K562 (cell line): ENCODE results near the gene FAM83E. TPM values are rescaled to one million over a fixed set of nuclear protein-coding genes. Genes with fewer than 3 reads are reported as not detected.

ENCODE experiments used
- ATAC-seq: fragments of 200-7000 bp; cut with Tn5 transposase; 3 replicates; pipeline ENCODE4 v1.9.1; 2020; ENCODE audit warnings: moderate library complexity
- BruUV-seq: library from RNA; stranded (reverse); fragments of 400-500 nt; replicated peaks from 2 replicates; lab custom pipeline; 2021; lab: Mats Ljungman, UMichigan
- CTCF ChIA-PET: fragments of 300-600 bp; formaldehyde crosslinking; extraction: SDS; loops from one replicate; lab custom pipeline; 2021; ENCODE audit warnings: low intra/inter-chr PET ratio; lab: Yijun Ruan, JAX
- POLR2A ChIA-PET: fragments of 300-600, 350-650 bp; sonication (Branson Sonifier 250); formaldehyde crosslinking; extraction: SDS; loops from one replicate; lab custom pipeline; 2021; ENCODE audit warnings: antibody characterized with exemption, inconsistent platforms; lab: Yijun Ruan, JAX
- DNase-seq, 4 experiments: peaks; one replicate each; pipeline versions ENCODE4 v3.0.0 to v3.0.0-alpha.2; 2011 to 2018; ENCODE audit warnings: low spot score in 3 of 4, mixed read lengths in 3 of 4; ENCODE audit errors: extremely low read depth in 1 of 4
- FAIRE-seq: peaks from 2 replicates; lab custom pipeline; 2011; peaks lifted over from hg19 to GRCh38; lab: Jason Lieb, UNC
- H2AFZ ChIP-seq: 2 replicates; pipeline ENCODE4 v1.6.0; 2011; ENCODE audit warnings: low read depth, low read length, control low read depth, inconsistent platforms
- H3K27ac ChIP-seq: fragments of 200-600 bp; 3 replicates; pipeline ENCODE4 v1.8.0; 2011; ENCODE audit warnings: low read depth, mild to moderate bottlenecking, control low read depth, inconsistent platforms, low read length, moderate library complexity, mixed read lengths; ENCODE audit errors: extremely low read depth
- H3K27me3 ChIP-seq, 2 experiments: fragments of 300-600 bp in 1 of 2; 2 replicates in 1 of 2; 3 replicates in 1 of 2; pipeline versions ENCODE4 v1.6.0 to v1.8.0; 2011; ENCODE audit warnings: inconsistent platforms in 2 of 2, low read length in 2 of 2, mild to moderate bottlenecking in 1 of 2, mixed read lengths in 1 of 2, moderate library complexity in 1 of 2; ENCODE audit not compliant: control insufficient read depth in 2 of 2, insufficient read depth in 2 of 2
- H3K36me3 ChIP-seq: fragments of 300-600 bp; 3 replicates; pipeline ENCODE4 v1.8.0; 2011; ENCODE audit warnings: mild to moderate bottlenecking, low read length, inconsistent platforms; ENCODE audit not compliant: control insufficient read depth, insufficient read depth
- H3K4me1 ChIP-seq, 2 experiments: fragments of 200-600 bp in 1 of 2; replicated peaks in 1 of 2; 2 replicates in 1 of 2; 3 replicates in 1 of 2; pipeline versions ENCODE4 v1.5.1 to v1.8.0; 2011; ENCODE audit warnings: inconsistent platforms in 2 of 2, low read length in 2 of 2, mild to moderate bottlenecking in 1 of 2, mixed read lengths in 1 of 2, moderate library complexity in 1 of 2; ENCODE audit not compliant: control insufficient read depth in 2 of 2, insufficient read depth in 2 of 2
- H3K4me2 ChIP-seq: 2 replicates; pipeline ENCODE4 v1.6.1; 2011; ENCODE audit warnings: low read length, control low read depth, inconsistent platforms, mixed read lengths; ENCODE audit not compliant: insufficient read depth
- H3K4me3 ChIP-seq: fragments of 200-600 bp; sonication (generic), shearing (Covaris generic); 2 replicates; pipeline ENCODE4 v1.5.1; 2016; ENCODE audit warnings: control low read depth, inconsistent platforms
- H3K79me2 ChIP-seq: fragments of 200-600 bp; 3 replicates; pipeline ENCODE4 v1.8.0; 2011; ENCODE audit warnings: low read length, inconsistent platforms; ENCODE audit not compliant: control insufficient read depth, insufficient read depth
- H3K9ac ChIP-seq, 2 experiments: 2 replicates each; pipeline versions ENCODE4 v1.6.0 to v1.6.1; 2011; ENCODE audit warnings: low read depth in 2 of 2, low read length in 2 of 2, control low read depth in 1 of 2, inconsistent platforms in 1 of 2, mild to moderate bottlenecking in 1 of 2, mixed read lengths in 1 of 2; ENCODE audit not compliant: insufficient read depth in 1 of 2
- H3K9me1 ChIP-seq: one replicate; pipeline ENCODE4 v1.6.0; 2011; ENCODE audit warnings: inconsistent platforms, mild to moderate bottlenecking, low read length, moderate library complexity; ENCODE audit not compliant: control insufficient read depth, insufficient read depth
- H3K9me3 ChIP-seq: replicated peaks from 2 replicates; pipeline ENCODE4 v1.5.1; 2011; ENCODE audit warnings: low read depth, low read length, inconsistent platforms; ENCODE audit not compliant: control insufficient read depth, insufficient read depth
- H4K20me1 ChIP-seq: replicated peaks from 2 replicates; pipeline ENCODE4 v1.6.1; 2011; ENCODE audit warnings: low read length, inconsistent platforms, mixed read lengths; ENCODE audit not compliant: control insufficient read depth, insufficient read depth
- BRCA1 ChIP-seq, 2 experiments: fragments of 450-650 bp in 1 of 2; sonication (generic) in 1 of 2; formaldehyde crosslinking in 1 of 2; IDR thresholded peaks; 2 replicates each; pipeline versions ENCODE4 v1.5.0 to v1.6.1; 2017 to 2020; ENCODE audit warnings: mild to moderate bottlenecking in 1 of 2, missing genetic modification reagents in 1 of 2
- BRD9 ChIP-seq: fragments of 450-650 bp; IDR thresholded peaks from 2 replicates; pipeline ENCODE4 v1.6.1; 2018; ENCODE audit warnings: low read depth; ENCODE audit not compliant: partially characterized antibody
- CREB1 ChIP-seq, 2 experiments: sonication (generic) in 1 of 2; formaldehyde crosslinking in 1 of 2; IDR thresholded peaks; 2 replicates each; pipeline versions ENCODE4 v1.6.1 to v1.8.0; 2012 to 2022; ENCODE audit warnings: inconsistent platforms in 1 of 2, mild to moderate bottlenecking in 1 of 2, missing genetic modification reagents in 1 of 2, moderate library complexity in 1 of 2
- DIDO1 ChIP-seq: fragments of 450-650 bp; IDR thresholded peaks from 2 replicates; pipeline ENCODE4 v1.6.1; 2016; ENCODE audit warnings: low read depth, missing biosample characterization, missing genetic modification characterization
- ESRRA ChIP-seq: fragments of 450-650 bp; IDR thresholded peaks from 2 replicates; pipeline ENCODE4 v1.6.1; 2014; ENCODE audit warnings: low read depth, mild to moderate bottlenecking, moderate library complexity, borderline replicate concordance
- GATAD2B ChIP-seq: fragments of 450-650 bp; IDR thresholded peaks from 2 replicates; pipeline ENCODE4 v1.6.1; 2017; ENCODE audit warnings: mild to moderate bottlenecking, borderline replicate concordance
- KDM1A ChIP-seq, 2 experiments: fragments of 450-650 bp; IDR thresholded peaks; 2 replicates each; pipeline ENCODE4 v1.6.1; 2016; ENCODE audit warnings: mild to moderate bottlenecking in 2 of 2
- MCM2 ChIP-seq: fragments of 450-650 bp; IDR thresholded peaks from 2 replicates; pipeline ENCODE4 v1.6.1; 2017; ENCODE audit warnings: low read depth, mild to moderate bottlenecking
- PHB ChIP-seq: fragments of 250-450 bp; sonication (Bioruptor Pico); IDR thresholded peaks from 2 replicates; pipeline ENCODE4 v1.5.0; 2021
- TRIM24 ChIP-seq, 2 experiments: fragments of 450-650 bp; IDR thresholded peaks; 2 replicates each; pipeline ENCODE4 v1.6.1; 2016
- ZBTB33 ChIP-seq: sonication (generic); formaldehyde crosslinking; IDR thresholded peaks from 2 replicates; pipeline ENCODE4 v1.8.1; 2023; ENCODE audit warnings: mild to moderate bottlenecking, missing genetic modification reagents
- ZBTB7A ChIP-seq: IDR thresholded peaks from 2 replicates; pipeline ENCODE4 v1.6.1; 2011; ENCODE audit warnings: low read depth, mild to moderate bottlenecking, low read length, moderate library complexity, borderline replicate concordance; ENCODE audit not compliant: control insufficient read depth
- ZEB2 ChIP-seq: fragments of 450-650 bp; IDR thresholded peaks from 2 replicates; pipeline ENCODE4 v1.6.1; 2016
- WGBS: fragments of 100-300 bp; shearing (Covaris generic); methylation state at CpG from one replicate; pipeline ENCODE4 v1.1.6; 2016; ENCODE audit warnings: low coverage, mixed read lengths; ENCODE audit not compliant: insufficient coverage; ENCODE audit errors: missing lambda C conversion rate; 5-methylcytosine and 5-hydroxymethylcytosine counted together
- in situ Hi-C: fragments of 300-500 bp; cut with MboI; formaldehyde crosslinking; loops from 4 replicates; pipeline ENCODE4 v1.15.0; 2018; ENCODE audit warnings: inconsistent platforms, mixed read lengths
- intact Hi-C: fragments of 100-400 bp; cut with micrococcal nuclease; formaldehyde crosslinking; loops from 2 replicates; pipeline ENCODE4 v1.14.2; 2022
- polyA plus RNA-seq, 8 experiments: library from polyadenylated mRNA; depleted of rRNA in 4 of 8; stranded (reverse) in 5 of 8; unstranded in 3 of 8; fragments of >200 nt; fragmentation: Nextera tagmentation in 2 of 8; fragmentation: Illumina TruSeq in 1 of 8; extraction: Ambion mirVana in 2 of 8; extraction: Trizol in 1 of 8; gene quantifications; 2 replicates each; pipeline versions ENCODE4 v1.2.1 to v1.2.3, GENCODE V29; 2011 to 2014; ENCODE audit warnings: inconsistent platforms in 1 of 8, missing spikeins in 1 of 8
- total RNA-seq, 7 experiments: library from RNA; depleted of rRNA in 6 of 7; stranded (reverse); fragments of >200 nt in 6 of 7; fragmentation: Illumina TruSeq in 2 of 7; extraction: Trizol in 2 of 7; gene quantifications; 2 replicates each; pipeline versions ENCODE4 v1.2.1 to v1.2.3, GENCODE V29; 2011 to 2021; ENCODE audit warnings: low replicate concordance in 1 of 7
- TF ChIP-seq, protein P1 (sequence below): fragments of 450-650 bp; IDR thresholded peaks from 2 replicates; pipeline ENCODE4 v1.7.1; 2018; ENCODE audit warnings: mild to moderate bottlenecking, low read depth; ENCODE audit not compliant: partially characterized antibody
- TF ChIP-seq, protein P2 (sequence below), 2 experiments: IDR thresholded peaks in 1 of 2; conservative IDR thresholded peaks in 1 of 2; 2 replicates each; pipeline ENCODE4 v1.6.1; 2016; ENCODE audit warnings: low read depth in 2 of 2, mild to moderate bottlenecking in 1 of 2, missing compliant biosample characterization in 1 of 2, missing genetic modification characterization in 1 of 2, moderate library complexity in 1 of 2

FAM83E gene
- total and polyA plus RNA-seq, 9 of the 15 experiments (the other 6 are each of a cell fraction or from before 2014, with no cell fraction given): 0.15 to 0.87 (median 0.29) TPM; not detected in 4

GRCh38 chr19:48603449-48603848 is 11.4 kb downstream of the FAM83E start:
- H3K9me1 ChIP-seq: no peaks in the 10 kb centered on the region
- DNase-seq (no peak), FAIRE-seq (no peak), ATAC-seq (no peak)
- H3K9me3 ChIP-seq: no peaks in the 10 kb centered on the region
- H3K4me3 ChIP-seq: no peak overlapping the region
- no peak overlapping the region for H3K4me2 ChIP-seq
- ChIA-PET POLR2A (interaction anchor here (0.6 kb wide), 1 partner anchor 15 kb away, joined by 3 read pairs; no protein-coding TSS in a partner anchor), CTCF (no interaction called here)
- no peaks in the 10 kb centered on the region; the same call in 1 of the 2 replicates for H4K20me1 ChIP-seq
- intact Hi-C loops: no loop called here
- no peaks in the 10 kb centered on the region for H3K36me3 ChIP-seq
- in situ Hi-C loops: no loop called here
- no peaks in the 10 kb centered on the region for H3K79me2 ChIP-seq
- H3K4me1 ChIP-seq: peaks cover 0 to 36% of the 10 kb centered on the region in 2 experiments; a peak in 2 of 5 replicates
- H3K9ac ChIP-seq: no peak overlapping the region; a peak in 1 of 4 replicates
- no peak overlapping the region for H2AFZ ChIP-seq
- 70% methylated on average over 11 of the region's 39 CpGs for WGBS
- no TSS peak for BruUV-seq
- peaks cover 0 to 7% of the 10 kb centered on the region in 2 experiments; a peak in 2 of 5 replicates for H3K27me3 ChIP-seq
- H3K27ac ChIP-seq: no peak overlapping the region
- TF ChIP-seq ESRRA (no peak), DIDO1 (tag) (no peak), CREB1 (IDR thresholded peaks at IDR 0.05) (no peak), CREB1 (CRISPR knock-in tag; IDR thresholded peaks at IDR 0.05) (no peak), PHB (CRISPR knock-in tag) (no peak), GATAD2B (no peak), BRD9 (no peak), MCM2 (no peak), BRCA1 (IDR thresholded peaks at IDR 0.05) (no peak), BRCA1 (CRISPR knock-in tag; IDR thresholded peaks at IDR 0.05) (no peak), ZEB2 (no peak), TRIM24 (IDR thresholded peaks at IDR 0.05) (no peak), KDM1A (IDR thresholded peaks at IDR 0.05) (no peak), ZBTB7A (peak; percentile 61; the same call in 1 of the 2 replicates), ZBTB33 (CRISPR knock-in tag) (0 out of 2 replicates have a peak, but pooled peaks have one; percentile 22)
- TF ChIP-seq, protein P1, sequence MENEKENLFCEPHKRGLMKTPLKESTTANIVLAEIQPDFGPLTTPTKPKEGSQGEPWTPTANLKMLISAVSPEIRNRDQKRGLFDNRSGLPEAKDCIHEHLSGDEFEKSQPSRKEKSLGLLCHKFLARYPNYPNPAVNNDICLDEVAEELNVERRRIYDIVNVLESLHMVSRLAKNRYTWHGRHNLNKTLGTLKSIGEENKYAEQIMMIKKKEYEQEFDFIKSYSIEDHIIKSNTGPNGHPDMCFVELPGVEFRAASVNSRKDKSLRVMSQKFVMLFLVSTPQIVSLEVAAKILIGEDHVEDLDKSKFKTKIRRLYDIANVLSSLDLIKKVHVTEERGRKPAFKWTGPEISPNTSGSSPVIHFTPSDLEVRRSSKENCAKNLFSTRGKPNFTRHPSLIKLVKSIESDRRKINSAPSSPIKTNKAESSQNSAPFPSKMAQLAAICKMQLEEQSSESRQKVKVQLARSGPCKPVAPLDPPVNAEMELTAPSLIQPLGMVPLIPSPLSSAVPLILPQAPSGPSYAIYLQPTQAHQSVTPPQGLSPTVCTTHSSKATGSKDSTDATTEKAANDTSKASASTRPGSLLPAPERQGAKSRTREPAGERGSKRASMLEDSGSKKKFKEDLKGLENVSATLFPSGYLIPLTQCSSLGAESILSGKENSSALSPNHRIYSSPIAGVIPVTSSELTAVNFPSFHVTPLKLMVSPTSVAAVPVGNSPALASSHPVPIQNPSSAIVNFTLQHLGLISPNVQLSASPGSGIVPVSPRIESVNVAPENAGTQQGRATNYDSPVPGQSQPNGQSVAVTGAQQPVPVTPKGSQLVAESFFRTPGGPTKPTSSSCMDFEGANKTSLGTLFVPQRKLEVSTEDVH: no peak
- TF ChIP-seq, protein P2, sequence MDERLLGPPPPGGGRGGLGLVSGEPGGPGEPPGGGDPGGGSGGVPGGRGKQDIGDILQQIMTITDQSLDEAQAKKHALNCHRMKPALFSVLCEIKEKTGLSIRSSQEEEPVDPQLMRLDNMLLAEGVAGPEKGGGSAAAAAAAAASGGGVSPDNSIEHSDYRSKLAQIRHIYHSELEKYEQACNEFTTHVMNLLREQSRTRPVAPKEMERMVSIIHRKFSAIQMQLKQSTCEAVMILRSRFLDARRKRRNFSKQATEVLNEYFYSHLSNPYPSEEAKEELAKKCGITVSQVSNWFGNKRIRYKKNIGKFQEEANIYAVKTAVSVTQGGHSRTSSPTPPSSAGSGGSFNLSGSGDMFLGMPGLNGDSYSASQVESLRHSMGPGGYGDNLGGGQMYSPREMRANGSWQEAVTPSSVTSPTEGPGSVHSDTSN (CRISPR knock-in tag; IDR thresholded peaks at IDR 0.05; ENCODE audit: low read depth): no peak
- TF ChIP-seq, protein P2 (tag; conservative IDR thresholded peaks at IDR 0.05; ENCODE audit: low read depth): no peak
